DOHH2 (cell line): Measurements from ENCODE around the gene ST8SIA2.
A peak's percentile ranks its signal among the peaks of the same experiment; 100 is the strongest.

Experiments used
- H3F3A ChIP-seq: fragments of 200-600 bp; sonication (generic), shearing (Covaris generic); 2 replicates; pipeline ENCODE4 v1.6.0; 2016; ENCODE audit warnings: antibody characterized with exemption, mild to moderate bottlenecking; ENCODE audit not compliant: control insufficient read depth, insufficient read depth
- H3K27ac ChIP-seq: fragments of 200-600 bp; sonication (generic); 2 replicates; pipeline ENCODE4 v1.5.1; 2014; ENCODE audit warnings: low read depth, mild to moderate bottlenecking, low read length, moderate library complexity
- H3K27me3 ChIP-seq: fragments of 200-600 bp; sonication (generic); 2 replicates; pipeline ENCODE4 v1.6.1; 2014; ENCODE audit warnings: mild to moderate bottlenecking, low read length, mixed read lengths; ENCODE audit not compliant: control insufficient read depth
- H3K36me3 ChIP-seq: fragments of 200-600 bp; sonication (generic); 2 replicates; pipeline ENCODE4 v1.6.1; 2014; ENCODE audit warnings: mild to moderate bottlenecking, low read length, moderate library complexity, mixed read lengths; ENCODE audit not compliant: control insufficient read depth
- H3K4me1 ChIP-seq: fragments of 200-600 bp; sonication (generic); 2 replicates; pipeline ENCODE4 v1.6.1; 2014; ENCODE audit warnings: mild to moderate bottlenecking, low read length, mixed read lengths; ENCODE audit not compliant: control insufficient read depth
- H3K4me2 ChIP-seq: fragments of 200-600 bp; sonication (generic); 2 replicates; pipeline ENCODE4 v1.6.0; 2014; ENCODE audit warnings: mild to moderate bottlenecking, low read length, moderate library complexity
- H3K4me3 ChIP-seq: fragments of 200-600 bp; sonication (generic); 2 replicates; pipeline ENCODE4 v1.5.1; 2014; ENCODE audit warnings: mild to moderate bottlenecking, low read length, mixed read lengths
- H3K79me2 ChIP-seq: fragments of 200-600 bp; sonication (generic); 2 replicates; pipeline ENCODE4 v1.6.1; 2014; ENCODE audit warnings: mild to moderate bottlenecking, low read length, mixed read lengths; ENCODE audit not compliant: control insufficient read depth
- H3K9me2 ChIP-seq: fragments of 200-600 bp; sonication (generic); replicated peaks from 2 replicates; pipeline ENCODE4 v1.6.1; 2014; ENCODE audit warnings: mild to moderate bottlenecking, low read length, mixed read lengths; ENCODE audit not compliant: control insufficient read depth
- H3K9me3 ChIP-seq: fragments of 200-600 bp; sonication (generic); 2 replicates; pipeline ENCODE4 v1.6.1; 2014; ENCODE audit warnings: antibody characterized with exemption, low read length, mixed read lengths; ENCODE audit not compliant: control insufficient read depth, insufficient read depth
- H4K20me1 ChIP-seq: fragments of 200-600 bp; sonication (generic); 2 replicates; pipeline ENCODE4 v1.6.0; 2014; ENCODE audit warnings: low read depth, mild to moderate bottlenecking, antibody characterized with exemption, low read length, moderate library complexity; ENCODE audit not compliant: control insufficient read depth, insufficient read depth
- CTCF ChIP-seq: fragments of 200-600 bp; sonication (generic); IDR thresholded peaks from one replicate; pipeline ENCODE4 v1.5.1; 2014; ENCODE audit warnings: antibody characterized with exemption, mild to moderate bottlenecking, low read depth, low read length; ENCODE audit not compliant: poor library complexity, severe bottlenecking
- EZH2phosphoT487 ChIP-seq: fragments of 200-600 bp; sonication (generic); IDR thresholded peaks from 2 replicates; pipeline ENCODE4 v1.6.1; 2017; ENCODE audit warnings: borderline replicate concordance, mild to moderate bottlenecking, antibody characterized with exemption, low read length, moderate library complexity, mixed read lengths

The ST8SIA2 gene

GRCh38 chr15:92384381-92384780, 9.3 kb upstream of the ST8SIA2 start:
- Histone ChIP-seq H3K4me2 (no peak overlapping the region), H3K9me2 (no peaks in the 10 kb centered on the region), H3F3A (no peaks in the 10 kb centered on the region), H3K9me3 (no peaks in the 10 kb centered on the region), H4K20me1 (no peaks in the 10 kb centered on the region), H3K4me3 (no peak overlapping the region), H3K4me1 (no peaks in the 10 kb centered on the region), H3K27me3 (no peaks in the 10 kb centered on the region), H3K79me2 (no peaks in the 10 kb centered on the region), H3K27ac (no peak overlapping the region), H3K36me3 (no peaks in the 10 kb centered on the region)
- no peak for TF ChIP-seq EZH2phosphoT487
- TF ChIP-seq CTCF, result no peak

GRCh38 chr15:92385096-92385495, 8.6 kb upstream of the ST8SIA2 start:
- H3K9me2 ChIP-seq, result no peaks in the 10 kb centered on the region
- H3K4me1 ChIP-seq, result no peaks in the 10 kb centered on the region
- no peaks in the 10 kb centered on the region for H3K27me3 ChIP-seq
- no peaks in the 10 kb centered on the region for H3K36me3 ChIP-seq
- H3K79me2 ChIP-seq, result no peaks in the 10 kb centered on the region
- no peak overlapping the region for H3K27ac ChIP-seq
- no peak overlapping the region for H3K4me2 ChIP-seq
- TF ChIP-seq CTCF (no peak), EZH2phosphoT487 (no peak)
- H3F3A ChIP-seq, result no peaks in the 10 kb centered on the region
- H4K20me1 ChIP-seq, result no peaks in the 10 kb centered on the region
- H3K4me3 ChIP-seq, result no peak overlapping the region
- no peaks in the 10 kb centered on the region for H3K9me3 ChIP-seq

GRCh38 chr15:92391640-92392039, 2.0 kb upstream of the ST8SIA2 start:
- Histone ChIP-seq H3K36me3 (no peaks in the 10 kb centered on the region), H3K27ac (no peak overlapping the region)

More at GRCh38 chr15:92391640-92392039, 2.0 kb upstream of the ST8SIA2 start:
- H3K9me3 ChIP-seq, result no peaks in the 10 kb centered on the region
- no peaks in the 10 kb centered on the region for H3K79me2 ChIP-seq
- no peak overlapping the region for H3K4me2 ChIP-seq
- no peak overlapping the region for H3K4me3 ChIP-seq
- H4K20me1 ChIP-seq, result no peaks in the 10 kb centered on the region
- H3K9me2 ChIP-seq, result no peaks in the 10 kb centered on the region
- H3K4me1 ChIP-seq, result no peaks in the 10 kb centered on the region
- no peak for TF ChIP-seq EZH2phosphoT487
- TF ChIP-seq CTCF, result peak; percentile 36
- no peaks in the 10 kb centered on the region for H3K27me3 ChIP-seq
- no peaks in the 10 kb centered on the region for H3F3A ChIP-seq
